GM21528 (cell line): Measurements from ENCODE around the gene CACNA1B.

Experiments
- ATAC-seq: cut with Tn5 transposase; IDR thresholded peaks from one replicate; pipeline ENCODE4 v1.9.1; 2021; ENCODE audit warnings: mild to moderate bottlenecking, moderate library complexity; ENCODE audit not compliant: unreplicated experiment, low FRiP score

Gene CACNA1B

GRCh38 chr9:138025908-138026307, 148.3 kb downstream of the CACNA1B start:
- ATAC-seq, result no peak

GRCh38 chr9:138028596-138028995, 151.0 kb downstream of the CACNA1B start:
- ATAC-seq, result no peak

- no peak for ATAC-seq
Measured at GRCh38 chr9:138031186-138031585, 153.6 kb downstream of the CACNA1B start.

- ATAC-seq, result no peak
Measured at GRCh38 chr9:138033950-138034349, 156.4 kb downstream of the CACNA1B start.

GRCh38 chr9:138037140-138037539, 159.6 kb downstream of the CACNA1B start:
- no peak for ATAC-seq

GRCh38 chr9:138038244-138038671, 160.7 kb downstream of the CACNA1B start:
- ATAC-seq, result no peak

- ATAC-seq, result no peak
Measured at GRCh38 chr9:138040446-138041430, 163.2 kb downstream of the CACNA1B start.

- ATAC-seq, result no peak
Measured at GRCh38 chr9:138042146-138042545, 164.6 kb downstream of the CACNA1B start.

- no peak for ATAC-seq
Measured at GRCh38 chr9:138042640-138043039, 165.1 kb downstream of the CACNA1B start.

GRCh38 chr9:138043061-138043410, 165.5 kb downstream of the CACNA1B start:
- no peak for ATAC-seq

- no peak for ATAC-seq
Measured at GRCh38 chr9:138043411-138044345, 166.1 kb downstream of the CACNA1B start.

- ATAC-seq, result no peak
Measured at GRCh38 chr9:138044485-138045383, 167.2 kb downstream of the CACNA1B start.

GRCh38 chr9:138045541-138046490, 168.2 kb downstream of the CACNA1B start:
- ATAC-seq, result no peak

GRCh38 chr9:138046641-138047301, 169.2 kb downstream of the CACNA1B start:
- no peak for ATAC-seq

GRCh38 chr9:138047469-138048040, 170.0 kb downstream of the CACNA1B start:
- ATAC-seq, result no peak

- ATAC-seq, result no peak
Measured at GRCh38 chr9:138048184-138048583, 170.6 kb downstream of the CACNA1B start.

GRCh38 chr9:138049085-138049778, 171.7 kb downstream of the CACNA1B start:
- ATAC-seq, result no peak
